C4-2B (cell line): ENCODE data around the gene NHS.

Experiments used
- CTCF ChIP-seq: fragments of 450-650 bp; conservative IDR thresholded peaks from 2 replicates; pipeline ENCODE4 v1.5.1; 2017; ENCODE audit warnings: mild to moderate bottlenecking
- ZFX ChIP-seq: fragments of 450-650 bp; IDR thresholded peaks from 2 replicates; pipeline ENCODE4 v1.6.1; 2017

GRCh38 chrX:17425551-17425950, 50.6 kb downstream of the NHS start:
- TF ChIP-seq CTCF, result no peak
- no peak for TF ChIP-seq ZFX
